K562 (cell line): ENCODE results near the gene MLIP. TPM values are rescaled to one million over a fixed set of nuclear protein-coding genes. Genes with fewer than 3 reads are reported as not detected.

Source experiments
- ATAC-seq: fragments of 200-7000 bp; cut with Tn5 transposase; 3 replicates; pipeline ENCODE4 v1.9.1; 2020; ENCODE audit warnings: moderate library complexity
- BruUV-seq: library from RNA; stranded (reverse); fragments of 400-500 nt; replicated peaks from 2 replicates; lab custom pipeline; 2021; lab: Mats Ljungman, UMichigan
- CTCF ChIA-PET: fragments of 300-600 bp; formaldehyde crosslinking; extraction: SDS; loops from one replicate; lab custom pipeline; 2021; ENCODE audit warnings: low intra/inter-chr PET ratio; lab: Yijun Ruan, JAX
- POLR2A ChIA-PET: fragments of 300-600, 350-650 bp; sonication (Branson Sonifier 250); formaldehyde crosslinking; extraction: SDS; loops from one replicate; lab custom pipeline; 2021; ENCODE audit warnings: antibody characterized with exemption, inconsistent platforms; lab: Yijun Ruan, JAX
- DNase-seq, 4 experiments: peaks; one replicate each; pipeline versions ENCODE4 v3.0.0 to v3.0.0-alpha.2; 2011 to 2018; ENCODE audit warnings: low spot score in 3 of 4, mixed read lengths in 3 of 4; ENCODE audit errors: extremely low read depth in 1 of 4
- FAIRE-seq: peaks from 2 replicates; lab custom pipeline; 2011; peaks lifted over from hg19 to GRCh38; lab: Jason Lieb, UNC
- H2AFZ ChIP-seq: 2 replicates; pipeline ENCODE4 v1.6.0; 2011; ENCODE audit warnings: low read depth, low read length, control low read depth, inconsistent platforms
- H3K27ac ChIP-seq: fragments of 200-600 bp; 3 replicates; pipeline ENCODE4 v1.8.0; 2011; ENCODE audit warnings: low read depth, mild to moderate bottlenecking, control low read depth, inconsistent platforms, low read length, moderate library complexity, mixed read lengths; ENCODE audit errors: extremely low read depth
- H3K27me3 ChIP-seq, 2 experiments: fragments of 300-600 bp in 1 of 2; 2 replicates in 1 of 2; 3 replicates in 1 of 2; pipeline versions ENCODE4 v1.6.0 to v1.8.0; 2011; ENCODE audit warnings: inconsistent platforms in 2 of 2, low read length in 2 of 2, mild to moderate bottlenecking in 1 of 2, mixed read lengths in 1 of 2, moderate library complexity in 1 of 2; ENCODE audit not compliant: control insufficient read depth in 2 of 2, insufficient read depth in 2 of 2
- H3K36me3 ChIP-seq: fragments of 300-600 bp; 3 replicates; pipeline ENCODE4 v1.8.0; 2011; ENCODE audit warnings: mild to moderate bottlenecking, low read length, inconsistent platforms; ENCODE audit not compliant: control insufficient read depth, insufficient read depth
- H3K4me1 ChIP-seq, 2 experiments: fragments of 200-600 bp in 1 of 2; replicated peaks in 1 of 2; 2 replicates in 1 of 2; 3 replicates in 1 of 2; pipeline versions ENCODE4 v1.5.1 to v1.8.0; 2011; ENCODE audit warnings: inconsistent platforms in 2 of 2, low read length in 2 of 2, mild to moderate bottlenecking in 1 of 2, mixed read lengths in 1 of 2, moderate library complexity in 1 of 2; ENCODE audit not compliant: control insufficient read depth in 2 of 2, insufficient read depth in 2 of 2
- H3K4me2 ChIP-seq: 2 replicates; pipeline ENCODE4 v1.6.1; 2011; ENCODE audit warnings: low read length, control low read depth, inconsistent platforms, mixed read lengths; ENCODE audit not compliant: insufficient read depth
- H3K4me3 ChIP-seq: fragments of 200-600 bp; sonication (generic), shearing (Covaris generic); 2 replicates; pipeline ENCODE4 v1.5.1; 2016; ENCODE audit warnings: control low read depth, inconsistent platforms
- H3K79me2 ChIP-seq: fragments of 200-600 bp; 3 replicates; pipeline ENCODE4 v1.8.0; 2011; ENCODE audit warnings: low read length, inconsistent platforms; ENCODE audit not compliant: control insufficient read depth, insufficient read depth
- H3K9ac ChIP-seq, 2 experiments: 2 replicates each; pipeline versions ENCODE4 v1.6.0 to v1.6.1; 2011; ENCODE audit warnings: low read depth in 2 of 2, low read length in 2 of 2, control low read depth in 1 of 2, inconsistent platforms in 1 of 2, mild to moderate bottlenecking in 1 of 2, mixed read lengths in 1 of 2; ENCODE audit not compliant: insufficient read depth in 1 of 2
- H3K9me1 ChIP-seq: one replicate; pipeline ENCODE4 v1.6.0; 2011; ENCODE audit warnings: inconsistent platforms, mild to moderate bottlenecking, low read length, moderate library complexity; ENCODE audit not compliant: control insufficient read depth, insufficient read depth
- H3K9me3 ChIP-seq: replicated peaks from 2 replicates; pipeline ENCODE4 v1.5.1; 2011; ENCODE audit warnings: low read depth, low read length, inconsistent platforms; ENCODE audit not compliant: control insufficient read depth, insufficient read depth
- H4K20me1 ChIP-seq: replicated peaks from 2 replicates; pipeline ENCODE4 v1.6.1; 2011; ENCODE audit warnings: low read length, inconsistent platforms, mixed read lengths; ENCODE audit not compliant: control insufficient read depth, insufficient read depth
- ARHGAP35 ChIP-seq: fragments of 450-650 bp; IDR thresholded peaks from 2 replicates; pipeline ENCODE4 v1.6.1; 2018; ENCODE audit not compliant: partially characterized antibody
- ETV1 ChIP-seq: fragments of 450-650 bp; conservative IDR thresholded peaks from 2 replicates; pipeline ENCODE4 v1.6.1; 2016; ENCODE audit warnings: missing genetic modification characterization, control low read depth, low read depth, missing compliant biosample characterization
- L3MBTL2 ChIP-seq: fragments of 450-650 bp; IDR thresholded peaks from 2 replicates; pipeline ENCODE4 v1.6.1; 2016; ENCODE audit warnings: mild to moderate bottlenecking, moderate library complexity
- NCOR1 ChIP-seq: fragments of 450-650 bp; IDR thresholded peaks from 2 replicates; pipeline ENCODE4 v1.6.1; 2016; ENCODE audit warnings: mild to moderate bottlenecking, moderate library complexity
- STAG1 ChIP-seq: sonication (generic); formaldehyde crosslinking; IDR thresholded peaks from 2 replicates; pipeline ENCODE4 v1.5.0; 2020; ENCODE audit warnings: missing genetic modification reagents, borderline replicate concordance
- ZFP36 ChIP-seq: fragments of 150-350 bp; IDR thresholded peaks from 2 replicates; pipeline ENCODE4 v1.6.1; 2018; ENCODE audit warnings: low read length, low read depth; ENCODE audit not compliant: partially characterized antibody
- ZNF57 ChIP-seq: fragments of 450-650 bp; formaldehyde crosslinking; IDR thresholded peaks from 2 replicates; pipeline ENCODE4 v1.4.0; 2020; ENCODE audit warnings: mild to moderate bottlenecking, moderate library complexity
- ZNF717 ChIP-seq: fragments of 250-450 bp; sonication (Bioruptor Pico); IDR thresholded peaks from 2 replicates; pipeline ENCODE4 v1.5.0; 2021
- WGBS: fragments of 100-300 bp; shearing (Covaris generic); methylation state at CpG from one replicate; pipeline ENCODE4 v1.1.6; 2016; ENCODE audit warnings: low coverage, mixed read lengths; ENCODE audit not compliant: insufficient coverage; ENCODE audit errors: missing lambda C conversion rate; 5-methylcytosine and 5-hydroxymethylcytosine counted together
- in situ Hi-C: fragments of 300-500 bp; cut with MboI; formaldehyde crosslinking; loops from 4 replicates; pipeline ENCODE4 v1.15.0; 2018; ENCODE audit warnings: inconsistent platforms, mixed read lengths
- intact Hi-C: fragments of 100-400 bp; cut with micrococcal nuclease; formaldehyde crosslinking; loops from 2 replicates; pipeline ENCODE4 v1.14.2; 2022
- polyA plus RNA-seq, 8 experiments: library from polyadenylated mRNA; depleted of rRNA in 4 of 8; stranded (reverse) in 5 of 8; unstranded in 3 of 8; fragments of >200 nt; fragmentation: Nextera tagmentation in 2 of 8; fragmentation: Illumina TruSeq in 1 of 8; extraction: Ambion mirVana in 2 of 8; extraction: Trizol in 1 of 8; gene quantifications; 2 replicates each; pipeline versions ENCODE4 v1.2.1 to v1.2.3, GENCODE V29; 2011 to 2014; ENCODE audit warnings: inconsistent platforms in 1 of 8, missing spikeins in 1 of 8
- total RNA-seq, 7 experiments: library from RNA; depleted of rRNA in 6 of 7; stranded (reverse); fragments of >200 nt in 6 of 7; fragmentation: Illumina TruSeq in 2 of 7; extraction: Trizol in 2 of 7; gene quantifications; 2 replicates each; pipeline versions ENCODE4 v1.2.1 to v1.2.3, GENCODE V29; 2011 to 2021; ENCODE audit warnings: low replicate concordance in 1 of 7
- TF ChIP-seq, protein P1 (sequence below), 2 experiments: fragments of 450-650 bp; IDR thresholded peaks; 2 replicates each; pipeline ENCODE4 v1.6.1; 2016; ENCODE audit warnings: mild to moderate bottlenecking in 2 of 2, borderline replicate concordance in 1 of 2, low read depth in 1 of 2, moderate library complexity in 1 of 2
- TF ChIP-seq, protein P2 (sequence below): fragments of 250-450 bp; sonication (Bioruptor Pico); IDR thresholded peaks from 2 replicates; pipeline ENCODE4 v1.8.0; 2021; ENCODE audit warnings: mild to moderate bottlenecking, moderate library complexity
- TF ChIP-seq, protein P3 (sequence below): sonication (generic); formaldehyde crosslinking; IDR thresholded peaks from 2 replicates; pipeline ENCODE4 v1.8.0; 2022; ENCODE audit warnings: mild to moderate bottlenecking, missing genetic modification reagents

MLIP gene
- total and polyA plus RNA-seq, 9 of the 15 experiments (the other 6 are each of a cell fraction or from before 2014, with no cell fraction given): not detected

DNA sequence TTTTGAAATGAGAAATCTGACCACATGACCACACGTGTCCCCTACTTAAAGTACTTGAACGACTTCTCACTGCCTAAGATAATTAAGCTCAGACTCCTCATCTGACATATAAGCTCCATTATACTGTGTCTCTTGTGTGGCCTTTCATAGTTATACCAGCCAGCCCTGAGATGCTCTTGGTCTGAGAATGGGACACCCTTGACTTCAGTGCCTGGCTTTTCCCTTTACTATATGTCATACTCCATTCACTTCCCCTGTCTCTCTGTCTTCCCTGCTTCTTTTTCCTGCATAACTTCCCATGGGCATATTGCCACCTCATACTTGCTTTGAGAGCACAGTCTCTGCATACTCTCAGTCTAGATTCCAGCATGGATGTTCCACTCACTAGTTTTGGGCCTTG lies 143.6 kb downstream of the MLIP start:
- FAIRE-seq (no peak), ATAC-seq (no peak), DNase-seq (no peak)
- Histone ChIP-seq H2AFZ (no peak overlapping the region), H3K27ac (no peak overlapping the region), H3K9me1 (no peaks in the 10 kb centered on the region), H3K4me3 (no peak overlapping the region), H3K4me2 (no peak overlapping the region), H3K4me1 (no peaks in the 10 kb centered on the region), H3K9ac (no peak overlapping the region), H3K79me2 (no peaks in the 10 kb centered on the region), H3K27me3 (no peaks in the 10 kb centered on the region), H3K36me3 (no peaks in the 10 kb centered on the region), H3K9me3 (no peaks in the 10 kb centered on the region), H4K20me1 (no peaks in the 10 kb centered on the region)
- intact Hi-C loops (no loop called here), in situ Hi-C loops (no loop called here)
- 0% methylated on average over 2 of the region's 2 CpGs for WGBS
- ChIA-PET CTCF (no interaction called here), POLR2A (no interaction called here)
- no TSS peak for BruUV-seq
- TF ChIP-seq ZFP36 (no peak), ETV1 (tag) (no peak), L3MBTL2 (no peak), ARHGAP35 (no peak), STAG1 (CRISPR knock-in tag) (no peak), NCOR1 (no peak), ZNF57 (CRISPR knock-in tag) (no peak), ZNF717 (CRISPR knock-in tag) (no peak)
- TF ChIP-seq, protein P1, sequence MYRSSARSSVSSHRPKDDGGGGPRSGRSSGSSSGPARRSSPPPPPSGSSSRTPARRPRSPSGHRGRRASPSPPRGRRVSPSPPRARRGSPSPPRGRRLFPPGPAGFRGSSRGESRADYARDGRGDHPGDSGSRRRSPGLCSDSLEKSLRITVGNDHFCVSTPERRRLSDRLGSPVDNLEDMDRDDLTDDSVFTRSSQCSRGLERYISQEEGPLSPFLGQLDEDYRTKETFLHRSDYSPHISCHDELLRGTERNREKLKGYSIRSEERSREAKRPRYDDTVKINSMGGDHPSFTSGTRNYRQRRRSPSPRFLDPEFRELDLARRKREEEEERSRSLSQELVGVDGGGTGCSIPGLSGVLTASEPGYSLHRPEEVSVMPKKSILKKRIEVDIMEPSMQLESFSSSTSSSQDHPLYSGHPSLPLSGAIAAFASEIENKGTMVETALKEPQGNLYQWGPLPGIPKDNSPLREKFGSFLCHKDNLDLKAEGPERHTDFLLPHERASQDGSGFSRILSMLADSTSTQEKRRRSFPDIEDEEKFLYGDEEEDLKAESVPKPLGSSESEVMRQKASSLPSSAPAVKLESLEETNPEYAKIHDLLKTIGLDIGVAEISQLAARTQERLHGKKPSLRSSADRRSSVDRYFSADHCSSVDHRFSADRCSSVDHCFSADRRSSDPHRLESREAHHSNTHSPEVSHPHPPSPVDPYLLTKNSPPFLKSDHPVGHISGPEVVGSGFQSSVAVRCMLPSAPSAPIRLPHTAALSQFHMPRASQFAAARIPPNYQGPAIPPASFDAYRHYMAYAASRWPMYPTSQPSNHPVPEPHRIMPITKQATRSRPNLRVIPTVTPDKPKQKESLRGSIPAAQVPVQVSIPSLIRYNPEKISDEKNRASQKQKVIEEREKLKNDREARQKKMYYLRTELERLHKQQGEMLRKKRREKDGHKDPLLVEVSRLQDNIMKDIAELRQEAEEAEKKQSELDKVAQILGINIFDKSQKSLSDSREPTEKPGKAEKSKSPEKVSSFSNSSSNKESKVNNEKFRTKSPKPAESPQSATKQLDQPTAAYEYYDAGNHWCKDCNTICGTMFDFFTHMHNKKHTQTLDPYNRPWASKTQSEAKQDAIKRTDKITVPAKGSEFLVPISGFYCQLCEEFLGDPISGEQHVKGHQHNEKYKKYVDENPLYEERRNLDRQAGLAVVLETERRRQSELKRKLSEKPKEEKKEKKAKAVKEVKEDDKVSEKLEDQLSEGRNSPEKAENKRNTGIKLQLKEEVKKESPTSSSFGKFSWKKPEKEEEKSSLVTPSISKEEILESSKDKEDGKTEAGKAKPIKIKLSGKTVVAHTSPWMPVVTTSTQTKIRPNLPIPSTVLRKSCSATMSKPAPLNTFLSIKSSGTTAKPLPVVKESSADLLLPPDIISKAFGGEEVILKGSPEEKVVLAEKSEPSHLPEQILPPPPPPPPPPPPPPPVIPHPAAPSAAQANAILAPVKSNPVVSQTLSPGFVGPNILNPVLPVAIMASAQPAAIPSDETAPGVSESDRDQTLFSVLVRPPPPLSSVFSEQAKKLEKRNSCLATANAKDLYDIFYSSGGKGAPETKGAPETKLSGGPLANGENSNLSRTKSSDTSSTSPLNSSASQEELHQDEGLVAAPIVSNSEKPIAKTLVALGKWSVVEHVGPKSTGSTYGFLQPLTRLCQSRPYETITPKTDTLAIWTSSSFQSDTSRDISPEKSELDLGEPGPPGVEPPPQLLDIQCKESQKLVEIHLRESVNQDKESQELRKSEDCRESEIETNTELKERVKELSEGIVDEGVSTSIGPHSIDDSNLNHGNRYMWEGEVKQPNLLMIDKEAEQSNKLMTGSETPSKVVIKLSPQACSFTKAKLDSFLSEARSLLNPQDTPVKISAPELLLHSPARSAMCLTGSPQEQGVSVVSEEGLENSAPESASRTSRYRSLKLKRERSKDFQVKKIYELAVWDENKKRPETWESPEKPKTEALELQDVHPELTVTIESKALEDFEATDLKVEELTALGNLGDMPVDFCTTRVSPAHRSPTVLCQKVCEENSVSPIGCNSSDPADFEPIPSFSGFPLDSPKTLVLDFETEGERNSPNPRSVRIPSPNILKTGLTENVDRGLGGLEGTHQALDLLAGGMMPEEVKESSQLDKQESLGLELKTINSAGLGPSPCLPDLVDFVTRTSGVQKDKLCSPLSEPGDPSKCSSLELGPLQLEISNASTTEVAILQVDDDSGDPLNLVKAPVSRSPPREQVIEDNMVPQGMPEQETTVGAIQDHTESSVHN (IDR thresholded peaks at IDR 0.05; ENCODE audit: borderline replicate concordance in 1 of 2, low read depth in 1 of 2): no peak
- TF ChIP-seq, protein P2, sequence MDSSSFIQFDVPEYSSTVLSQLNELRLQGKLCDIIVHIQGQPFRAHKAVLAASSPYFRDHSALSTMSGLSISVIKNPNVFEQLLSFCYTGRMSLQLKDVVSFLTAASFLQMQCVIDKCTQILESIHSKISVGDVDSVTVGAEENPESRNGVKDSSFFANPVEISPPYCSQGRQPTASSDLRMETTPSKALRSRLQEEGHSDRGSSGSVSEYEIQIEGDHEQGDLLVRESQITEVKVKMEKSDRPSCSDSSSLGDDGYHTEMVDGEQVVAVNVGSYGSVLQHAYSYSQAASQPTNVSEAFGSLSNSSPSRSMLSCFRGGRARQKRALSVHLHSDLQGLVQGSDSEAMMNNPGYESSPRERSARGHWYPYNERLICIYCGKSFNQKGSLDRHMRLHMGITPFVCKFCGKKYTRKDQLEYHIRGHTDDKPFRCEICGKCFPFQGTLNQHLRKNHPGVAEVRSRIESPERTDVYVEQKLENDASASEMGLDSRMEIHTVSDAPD (CRISPR knock-in tag): no peak
- TF ChIP-seq, protein P3, sequence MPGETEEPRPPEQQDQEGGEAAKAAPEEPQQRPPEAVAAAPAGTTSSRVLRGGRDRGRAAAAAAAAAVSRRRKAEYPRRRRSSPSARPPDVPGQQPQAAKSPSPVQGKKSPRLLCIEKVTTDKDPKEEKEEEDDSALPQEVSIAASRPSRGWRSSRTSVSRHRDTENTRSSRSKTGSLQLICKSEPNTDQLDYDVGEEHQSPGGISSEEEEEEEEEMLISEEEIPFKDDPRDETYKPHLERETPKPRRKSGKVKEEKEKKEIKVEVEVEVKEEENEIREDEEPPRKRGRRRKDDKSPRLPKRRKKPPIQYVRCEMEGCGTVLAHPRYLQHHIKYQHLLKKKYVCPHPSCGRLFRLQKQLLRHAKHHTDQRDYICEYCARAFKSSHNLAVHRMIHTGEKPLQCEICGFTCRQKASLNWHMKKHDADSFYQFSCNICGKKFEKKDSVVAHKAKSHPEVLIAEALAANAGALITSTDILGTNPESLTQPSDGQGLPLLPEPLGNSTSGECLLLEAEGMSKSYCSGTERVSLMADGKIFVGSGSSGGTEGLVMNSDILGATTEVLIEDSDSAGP: no peak
